Keratinocyte (primary cell): ENCODE data around the gene ETV5. TPM values are rescaled to one million over a fixed set of nuclear protein-coding genes. Genes with fewer than 3 reads are reported as not detected.

ENCODE experiments used
- DNase-seq: peaks from one replicate; pipeline ENCODE4 v3.0.0-alpha.2; 2011; ENCODE audit warnings: low read depth, missing footprints, low spot score
- FAIRE-seq: peaks from 2 replicates; lab custom pipeline; 2011; peaks lifted over from hg19 to GRCh38; lab: Jason Lieb, UNC
- H2AFZ ChIP-seq: 2 replicates; pipeline ENCODE4 v1.6.0; 2012; ENCODE audit warnings: low read length, control low read depth, inconsistent platforms; ENCODE audit not compliant: control insufficient read depth
- H3K27ac ChIP-seq: 2 replicates; pipeline ENCODE4 v1.5.1; 2011; ENCODE audit warnings: low read length; ENCODE audit not compliant: control insufficient read depth, insufficient read depth
- H3K27me3 ChIP-seq: 3 replicates; pipeline ENCODE4 v1.6.0; 2011; ENCODE audit warnings: low read length; ENCODE audit not compliant: control insufficient read depth, insufficient read depth; ENCODE audit errors: extremely low read depth
- H3K36me3 ChIP-seq, 2 experiments: 2 replicates in 1 of 2; 3 replicates in 1 of 2; pipeline ENCODE4 v1.5.1; 2011; ENCODE audit warnings: low read length in 2 of 2, mild to moderate bottlenecking in 1 of 2; ENCODE audit not compliant: control insufficient read depth in 2 of 2, insufficient read depth in 2 of 2; ENCODE audit errors: extremely low read depth in 1 of 2
- H3K4me1 ChIP-seq: 3 replicates; pipeline ENCODE4 v1.5.1; 2011; ENCODE audit warnings: low read length; ENCODE audit not compliant: control insufficient read depth, insufficient read depth; ENCODE audit errors: extremely low read depth
- H3K4me2 ChIP-seq: 3 replicates; pipeline ENCODE4 v1.6.0; 2011; ENCODE audit warnings: low read depth, low read length; ENCODE audit not compliant: control insufficient read depth, insufficient read depth; ENCODE audit errors: extremely low read depth
- H3K4me3 ChIP-seq, 3 experiments: fragments of 200-600 bp in 1 of 3; sonication (generic) in 1 of 3; 2 replicates in 2 of 3; 3 replicates in 1 of 3; pipeline ENCODE4 v1.5.1; 2011 to 2016; ENCODE audit warnings: low read length in 3 of 3, mild to moderate bottlenecking in 3 of 3, control low read depth in 2 of 3, inconsistent platforms in 1 of 3, low read depth in 1 of 3, mixed read lengths in 1 of 3, mixed run types in 1 of 3, moderate library complexity in 1 of 3; ENCODE audit not compliant: control insufficient read depth in 2 of 3, insufficient read depth in 2 of 3; ENCODE audit errors: extremely low read depth in 1 of 3
- H3K79me2 ChIP-seq: 2 replicates; pipeline ENCODE4 v1.6.0; 2012; ENCODE audit warnings: low read length; ENCODE audit not compliant: control insufficient read depth, insufficient read depth
- H3K9ac ChIP-seq: 3 replicates; pipeline ENCODE4 v1.6.0; 2011; ENCODE audit warnings: low read length; ENCODE audit not compliant: control insufficient read depth, insufficient read depth; ENCODE audit errors: extremely low read depth
- H3K9me1 ChIP-seq: 3 replicates; pipeline ENCODE4 v1.6.0; 2011; ENCODE audit warnings: low read length; ENCODE audit not compliant: control insufficient read depth, insufficient read depth; ENCODE audit errors: extremely low read depth
- H3K9me3 ChIP-seq: 2 replicates; pipeline ENCODE4 v1.5.1; 2012; ENCODE audit warnings: low read depth, low read length; ENCODE audit not compliant: control insufficient read depth
- H4K20me1 ChIP-seq: 3 replicates; pipeline ENCODE4 v1.6.0; 2011; ENCODE audit warnings: low read length; ENCODE audit not compliant: control insufficient read depth, insufficient read depth; ENCODE audit errors: extremely low read depth
- EZH2 ChIP-seq: IDR thresholded peaks from one replicate; pipeline ENCODE4 v1.6.1; 2012; ENCODE audit warnings: inconsistent platforms, mild to moderate bottlenecking, low read length, moderate library complexity
- dilution Hi-C: fragments of 300-500 bp; cut with MboI; formaldehyde crosslinking; loops from one replicate; pipeline ENCODE4 v1.7.0; 2020; ENCODE audit warnings: low sequenced_read_pairs; ENCODE audit not compliant: extremely low pct_ligation_motif_present
- polyA plus RNA-seq, 5 experiments: library from polyadenylated mRNA; depleted of rRNA in 3 of 5; stranded (reverse) in 3 of 5; stranded (forward) in 1 of 5; unstranded in 1 of 5; fragments of >200 nt; gene quantifications; 1 replicate in 1 of 5; 2 replicates in 3 of 5; 3 replicates in 1 of 5; pipeline versions ENCODE4 v1.2.1 to v1.2.3, GENCODE V29; 2011 to 2012; ENCODE audit warnings: missing spikeins in 2 of 5, low read depth in 1 of 5, low replicate concordance in 1 of 5
- TF ChIP-seq, protein P1 (sequence below), 3 experiments: IDR thresholded peaks in 1 of 3; conservative IDR thresholded peaks in 1 of 3; optimal IDR thresholded peaks in 1 of 3; 2 replicates in 2 of 3; 3 replicates in 1 of 3; pipeline versions ENCODE3 to v1.5.1; 2011; ENCODE audit warnings: low read length in 3 of 3, mild to moderate bottlenecking in 3 of 3, moderate library complexity in 2 of 3, control low read depth in 1 of 3, inconsistent platforms in 1 of 3; ENCODE audit not compliant: insufficient read depth in 2 of 3; ENCODE audit errors: extremely low read depth in 1 of 3

The ETV5 gene
- polyA plus RNA-seq, 1 donor (not counting 4 experiments of a cell fraction or from before 2014, with no cell fraction given): 28.7 TPM

DNA sequence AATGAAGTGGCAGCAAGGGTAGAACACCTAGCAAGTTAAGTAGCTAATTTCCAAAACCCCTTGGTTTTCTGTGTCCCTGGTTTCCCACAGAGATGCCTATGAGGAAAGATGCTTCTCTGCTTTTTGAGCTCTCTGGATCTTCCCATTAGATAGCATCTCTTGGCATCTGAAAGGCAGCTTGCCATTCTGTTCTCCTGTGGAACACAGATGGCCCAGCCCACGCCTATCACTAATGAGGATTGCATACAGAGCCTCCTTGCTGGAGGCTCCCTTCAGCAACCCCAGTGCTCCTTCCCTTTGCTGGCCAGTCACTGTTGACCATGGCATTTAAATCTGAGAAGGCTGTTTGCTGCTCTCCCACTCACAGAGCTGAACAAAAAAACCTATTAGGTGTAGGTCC lies 34.4 kb upstream of the ETV5 start:
- Histone ChIP-seq H3K4me1 (no peaks in the 10 kb centered on the region), H3K9me1 (no peaks in the 10 kb centered on the region), H3K9me3 (no peaks in the 10 kb centered on the region), H3K79me2 (no peaks in the 10 kb centered on the region), H3K4me3 (no peak overlapping the region), H3K27ac (no peak overlapping the region), H3K9ac (no peak overlapping the region), H2AFZ (no peak overlapping the region), H4K20me1 (no peaks in the 10 kb centered on the region), H3K27me3 (no peaks in the 10 kb centered on the region), H3K4me2 (no peak overlapping the region), H3K36me3 (no peaks in the 10 kb centered on the region)
- dilution Hi-C loops: no loop called here
- DNase-seq (no peak), FAIRE-seq (no peak)
- TF ChIP-seq EZH2: no peak
- TF ChIP-seq, protein P1, sequence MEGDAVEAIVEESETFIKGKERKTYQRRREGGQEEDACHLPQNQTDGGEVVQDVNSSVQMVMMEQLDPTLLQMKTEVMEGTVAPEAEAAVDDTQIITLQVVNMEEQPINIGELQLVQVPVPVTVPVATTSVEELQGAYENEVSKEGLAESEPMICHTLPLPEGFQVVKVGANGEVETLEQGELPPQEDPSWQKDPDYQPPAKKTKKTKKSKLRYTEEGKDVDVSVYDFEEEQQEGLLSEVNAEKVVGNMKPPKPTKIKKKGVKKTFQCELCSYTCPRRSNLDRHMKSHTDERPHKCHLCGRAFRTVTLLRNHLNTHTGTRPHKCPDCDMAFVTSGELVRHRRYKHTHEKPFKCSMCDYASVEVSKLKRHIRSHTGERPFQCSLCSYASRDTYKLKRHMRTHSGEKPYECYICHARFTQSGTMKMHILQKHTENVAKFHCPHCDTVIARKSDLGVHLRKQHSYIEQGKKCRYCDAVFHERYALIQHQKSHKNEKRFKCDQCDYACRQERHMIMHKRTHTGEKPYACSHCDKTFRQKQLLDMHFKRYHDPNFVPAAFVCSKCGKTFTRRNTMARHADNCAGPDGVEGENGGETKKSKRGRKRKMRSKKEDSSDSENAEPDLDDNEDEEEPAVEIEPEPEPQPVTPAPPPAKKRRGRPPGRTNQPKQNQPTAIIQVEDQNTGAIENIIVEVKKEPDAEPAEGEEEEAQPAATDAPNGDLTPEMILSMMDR (optimal IDR thresholded peaks at IDR 0.05 in 1 of 3, IDR thresholded peaks at IDR 0.05 in 1 of 3, conservative IDR thresholded peaks at IDR 0.05 in 1 of 3; ENCODE audit: extremely low read depth in 1 of 3, insufficient read depth in 2 of 3, low read length in 3 of 3): no peak

DNA sequence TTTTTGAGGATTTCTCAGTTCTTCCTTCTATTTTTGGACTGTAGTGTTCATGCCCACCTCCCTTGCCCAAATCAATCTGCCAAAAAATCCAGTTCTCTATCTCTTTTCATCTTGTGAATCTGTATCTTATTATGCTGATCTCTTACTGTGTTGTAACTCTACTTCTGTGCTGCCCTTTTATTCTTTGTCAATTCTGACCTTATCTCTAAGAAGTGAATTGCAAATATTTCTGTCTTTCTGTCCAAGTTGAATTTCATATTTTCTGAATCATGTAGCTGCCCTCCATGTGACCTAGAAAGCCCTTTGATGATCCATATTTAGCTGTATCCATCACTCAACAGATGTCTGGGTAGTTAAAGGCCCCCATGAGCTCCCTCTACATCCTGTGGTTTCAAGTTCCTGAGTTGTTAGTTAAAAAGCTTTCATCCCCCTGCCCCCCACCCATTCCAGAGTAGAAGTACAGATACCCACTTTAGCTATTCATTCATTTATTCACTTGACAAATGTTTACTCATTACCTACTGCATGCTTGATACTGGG lies 33.6 kb upstream of the ETV5 start:
- dilution Hi-C loops: no loop called here
- Histone ChIP-seq H2AFZ (no peak overlapping the region), H3K4me3 (no peak overlapping the region), H3K9me1 (no peaks in the 10 kb centered on the region), H4K20me1 (no peaks in the 10 kb centered on the region), H3K9ac (no peak overlapping the region), H3K4me1 (no peaks in the 10 kb centered on the region), H3K27me3 (no peaks in the 10 kb centered on the region), H3K36me3 (no peaks in the 10 kb centered on the region), H3K4me2 (no peak overlapping the region), H3K27ac (no peak overlapping the region), H3K9me3 (no peaks in the 10 kb centered on the region), H3K79me2 (no peaks in the 10 kb centered on the region)
- TF ChIP-seq, protein P1 (optimal IDR thresholded peaks at IDR 0.05 in 1 of 3, IDR thresholded peaks at IDR 0.05 in 1 of 3, conservative IDR thresholded peaks at IDR 0.05 in 1 of 3; ENCODE audit: extremely low read depth in 1 of 3, insufficient read depth in 2 of 3, low read length in 3 of 3): no peak
- TF ChIP-seq EZH2: no peak
- FAIRE-seq (no peak), DNase-seq (no peak)
